Fibroblast of gingiva (primary cell): ENCODE data around the gene ABI1.
A peak's percentile ranks its signal among the peaks of the same experiment; 100 is the strongest.

Source experiments
- DNase-seq: peaks from one replicate; pipeline ENCODE4 v3.0.0-alpha.2; 2011; ENCODE audit warnings: low read depth

ABI1 gene

DNA sequence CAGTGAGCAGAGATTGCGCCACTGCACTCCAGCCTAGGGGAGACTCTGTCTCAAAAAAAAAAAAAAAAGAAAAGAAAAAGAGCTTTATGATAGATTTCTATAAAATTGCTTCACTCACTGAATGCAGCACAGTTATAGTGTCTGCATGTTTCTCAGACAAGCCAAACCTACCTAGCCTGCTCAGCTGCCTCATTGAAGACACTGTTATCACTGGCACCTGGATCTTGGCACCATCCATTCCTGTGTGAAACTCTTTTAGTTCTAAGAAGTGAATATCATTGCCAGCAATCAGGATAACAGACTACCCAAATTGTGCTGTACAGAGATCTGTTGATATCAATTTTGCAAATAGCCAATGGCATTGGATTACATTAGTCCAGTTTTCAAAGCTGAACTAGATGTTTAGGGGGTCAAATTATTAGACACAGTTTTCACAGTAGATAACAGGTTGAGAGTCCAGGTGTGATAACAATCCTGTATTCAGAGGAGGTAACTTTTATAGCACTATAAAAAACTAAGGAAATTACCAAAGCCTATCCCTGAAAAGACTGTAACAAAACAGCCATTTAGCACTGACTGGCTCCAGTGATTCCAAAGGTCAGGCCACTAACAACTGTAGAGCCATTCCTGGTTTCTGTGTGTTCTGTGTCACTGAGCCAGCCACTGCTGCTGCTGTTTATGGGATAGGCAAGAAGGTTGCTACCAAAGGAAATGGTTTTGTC is 146.2 kb downstream of the ABI1 start:
- no peak for DNase-seq

DNA sequence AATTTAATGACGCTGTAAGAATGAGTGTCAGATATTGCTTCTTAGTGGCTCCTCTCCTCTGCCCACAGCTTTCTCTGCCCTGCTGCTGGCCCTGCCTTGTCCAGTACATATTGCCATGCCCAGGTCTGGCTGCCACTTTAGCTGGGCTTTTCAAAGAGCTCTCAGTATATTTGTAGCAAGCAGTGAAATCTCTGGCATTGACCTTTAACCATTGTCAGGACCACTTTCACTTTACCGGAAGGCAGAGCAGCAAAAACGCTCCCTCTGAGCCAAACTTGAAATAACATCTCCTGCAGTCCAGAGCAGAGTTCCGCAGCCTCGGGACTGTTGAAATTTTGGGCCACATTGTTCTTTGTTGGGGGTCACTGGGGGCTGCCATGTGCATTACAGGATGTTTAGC is 149.4 kb downstream of the ABI1 start:
- DNase-seq = no peak

DNA sequence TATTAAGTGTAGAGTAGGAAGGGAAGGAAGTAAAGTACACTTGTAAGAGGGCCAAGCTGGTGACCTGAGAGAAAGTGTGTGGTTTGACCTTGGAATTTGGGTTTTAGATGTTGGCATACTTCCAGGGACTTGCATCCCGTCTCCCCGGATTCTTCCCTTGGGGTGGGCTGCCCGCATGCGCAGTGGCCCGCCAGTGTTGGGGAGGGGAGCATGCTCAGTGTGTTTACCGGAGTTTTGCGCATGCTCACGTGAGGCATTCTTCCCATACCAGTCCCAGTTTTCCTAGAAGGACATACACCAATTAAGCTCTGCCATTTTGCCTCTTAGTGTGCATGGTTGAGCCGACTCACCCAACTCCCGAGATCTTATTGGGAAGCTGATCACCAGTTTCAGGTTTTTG is 153.8 kb downstream of the ABI1 start:
- DNase-seq = no peak

DNA sequence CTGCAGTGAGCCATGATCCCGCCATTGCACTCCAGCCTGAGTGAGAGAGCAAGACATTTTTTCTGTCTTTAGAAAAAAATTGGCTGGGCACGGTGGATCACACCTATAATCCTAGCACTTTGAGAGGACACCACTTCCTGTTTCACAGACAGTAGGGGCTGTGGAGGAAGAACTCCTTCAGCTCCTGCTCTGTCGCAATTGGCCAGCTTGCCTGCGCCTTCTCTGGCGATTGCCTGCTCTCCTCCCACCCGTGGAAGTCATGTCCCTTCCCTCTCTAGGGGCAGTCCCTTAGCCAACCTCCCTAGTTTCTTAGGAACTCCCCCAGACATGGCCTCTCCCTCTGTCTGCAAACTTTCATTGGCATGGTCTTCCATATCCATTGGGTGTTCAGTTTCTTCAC is 154.6 kb downstream of the ABI1 start:
- DNase-seq = no peak

DNA sequence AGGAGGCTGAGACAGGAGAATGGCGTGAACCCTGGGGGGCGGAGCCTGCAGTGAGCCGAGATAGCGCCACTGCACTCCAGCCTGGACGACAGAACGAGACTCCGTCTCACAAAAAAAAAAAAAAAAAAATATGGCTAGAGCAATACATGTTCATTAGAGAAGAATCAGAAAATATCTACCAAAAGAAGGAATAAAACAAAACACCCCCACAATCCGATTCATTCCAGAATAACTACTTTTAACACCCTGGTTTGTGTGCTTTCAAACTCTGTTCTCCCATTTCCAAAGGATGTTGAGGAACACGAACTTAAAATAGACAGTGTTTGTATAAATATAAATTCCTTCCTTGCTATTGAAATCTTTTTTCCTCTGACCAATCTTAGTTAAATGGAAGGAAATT is 156.8 kb downstream of the ABI1 start:
- DNase-seq = no peak

DNA sequence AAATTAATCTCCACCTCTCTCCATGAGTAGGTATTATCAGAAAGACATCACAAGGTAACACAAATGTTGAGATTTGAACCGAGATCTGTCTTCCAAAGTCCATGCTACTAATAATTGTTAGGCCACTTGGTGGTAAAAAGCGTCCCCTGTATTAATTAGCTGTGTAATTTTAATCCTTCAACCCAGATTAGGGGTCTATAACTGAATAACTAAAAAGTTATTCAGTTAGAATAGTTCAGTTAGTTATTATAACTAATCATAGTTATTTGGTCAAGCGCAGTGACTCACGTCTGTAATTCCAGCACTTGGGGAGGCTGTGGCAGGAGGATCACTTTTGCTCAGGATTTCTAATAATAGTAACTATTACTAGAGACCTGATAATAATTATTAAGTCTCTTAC is 157.7 kb downstream of the ABI1 start:
- DNase-seq = no peak

DNA sequence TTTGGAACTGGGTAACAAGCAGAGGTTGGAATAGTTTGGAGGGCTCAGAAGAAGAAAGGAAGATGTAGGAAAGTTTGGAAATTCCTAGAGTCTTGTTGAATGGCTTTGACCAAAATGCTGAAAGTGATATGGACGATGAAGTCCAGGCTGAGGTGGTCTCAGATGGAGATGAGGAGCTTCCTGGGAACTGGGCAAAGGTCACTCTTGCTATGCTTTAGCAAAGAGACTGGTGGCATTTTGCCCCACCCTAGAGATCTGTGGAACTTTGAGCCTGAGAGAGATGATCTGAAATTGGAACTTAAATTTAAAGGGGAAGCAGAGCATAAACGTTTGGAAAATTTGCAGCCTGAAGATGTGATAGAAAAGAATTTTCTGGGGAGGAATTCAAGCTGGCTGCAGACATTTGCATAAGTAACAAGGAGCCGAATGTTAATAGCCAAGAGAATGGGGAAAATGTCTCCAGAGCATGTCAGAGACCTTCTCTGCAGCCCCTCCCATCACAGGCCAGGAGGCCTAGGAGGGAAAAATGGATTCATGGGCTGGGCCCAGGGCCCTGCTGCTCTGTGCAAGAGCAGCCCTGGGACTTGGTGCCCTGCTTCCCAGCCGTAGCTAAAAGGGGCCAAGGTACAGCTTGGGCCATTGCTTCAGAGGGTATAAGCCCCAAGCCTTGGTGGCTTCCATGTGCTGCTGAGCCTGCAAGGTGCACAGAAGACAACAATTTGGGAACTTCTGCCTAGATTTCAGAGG is 159.7 kb downstream of the ABI1 start:
- no peak for DNase-seq

DNA sequence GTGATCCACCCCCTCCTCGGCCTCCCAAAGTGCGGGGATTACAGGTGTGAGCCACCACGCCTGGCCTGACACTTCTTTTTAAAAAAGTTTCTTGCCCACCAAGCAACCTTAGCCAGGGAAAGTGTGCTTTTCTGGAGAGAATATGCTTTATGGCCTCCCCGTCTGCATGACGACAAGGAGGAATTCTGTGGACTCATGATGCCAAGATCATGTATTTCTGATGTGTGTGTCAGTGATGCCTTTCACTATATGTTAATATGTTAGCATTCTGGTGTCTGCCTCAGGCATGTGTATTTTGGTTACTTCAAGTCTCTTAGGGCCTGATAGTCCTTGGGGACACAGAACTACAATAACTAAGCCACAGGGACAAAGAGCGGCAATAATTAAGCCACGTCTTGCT is 161.1 kb downstream of the ABI1 start:
- no peak for DNase-seq

DNA sequence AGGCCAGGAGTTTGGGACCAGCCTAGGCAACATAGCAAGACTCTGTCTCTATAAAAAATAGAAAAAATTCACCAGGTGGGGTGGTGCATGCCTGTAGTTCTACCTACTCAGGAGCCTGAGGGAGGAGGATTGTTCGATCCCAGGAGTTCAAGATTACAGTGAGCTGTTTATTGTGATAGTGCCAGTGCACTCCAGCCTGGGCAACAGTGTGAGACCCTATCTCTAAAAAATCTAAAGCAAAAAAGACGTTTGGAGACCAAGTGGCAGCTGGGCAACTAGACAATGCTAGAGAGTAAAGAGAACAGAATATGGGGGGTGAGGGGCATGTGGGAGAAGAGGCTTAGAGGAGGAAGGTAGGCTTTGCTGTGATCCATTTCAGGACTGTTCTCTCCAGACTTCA is 161.8 kb downstream of the ABI1 start:
- no peak for DNase-seq

DNA sequence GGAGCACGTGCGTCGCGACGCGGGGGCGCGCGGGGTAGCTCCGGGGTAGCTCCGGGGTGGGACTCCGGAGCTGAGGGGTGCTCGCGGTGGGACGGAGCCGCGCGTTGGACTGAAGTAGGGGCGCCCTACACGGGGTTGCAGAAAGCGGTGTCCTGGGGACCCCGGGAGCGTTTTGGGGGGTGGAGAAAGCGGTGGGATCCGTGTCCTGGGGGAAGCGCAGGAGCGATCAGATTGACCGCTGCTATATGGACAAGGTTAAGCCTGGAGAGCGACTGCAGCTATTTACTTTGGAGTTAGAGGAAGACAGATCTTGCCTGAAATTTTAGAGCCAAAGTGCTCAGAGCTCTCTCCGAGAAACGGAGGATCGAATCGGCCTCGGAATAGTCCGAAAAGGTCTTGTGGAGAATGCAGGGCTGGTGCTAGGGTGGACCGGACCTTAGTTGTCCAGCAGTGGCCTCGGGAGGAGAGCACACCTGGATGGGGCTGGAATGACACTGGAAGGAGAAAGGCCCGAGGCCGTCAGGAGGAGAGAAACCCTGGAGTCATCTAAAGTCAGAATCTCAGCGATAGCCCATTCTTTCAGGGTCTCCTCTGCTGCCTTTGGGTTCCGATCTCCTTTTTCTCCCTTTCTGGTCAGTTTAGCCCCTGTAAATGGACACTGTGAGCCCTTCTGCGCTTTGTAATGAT is 162.7 kb downstream of the ABI1 start:
- no peak for DNase-seq

DNA sequence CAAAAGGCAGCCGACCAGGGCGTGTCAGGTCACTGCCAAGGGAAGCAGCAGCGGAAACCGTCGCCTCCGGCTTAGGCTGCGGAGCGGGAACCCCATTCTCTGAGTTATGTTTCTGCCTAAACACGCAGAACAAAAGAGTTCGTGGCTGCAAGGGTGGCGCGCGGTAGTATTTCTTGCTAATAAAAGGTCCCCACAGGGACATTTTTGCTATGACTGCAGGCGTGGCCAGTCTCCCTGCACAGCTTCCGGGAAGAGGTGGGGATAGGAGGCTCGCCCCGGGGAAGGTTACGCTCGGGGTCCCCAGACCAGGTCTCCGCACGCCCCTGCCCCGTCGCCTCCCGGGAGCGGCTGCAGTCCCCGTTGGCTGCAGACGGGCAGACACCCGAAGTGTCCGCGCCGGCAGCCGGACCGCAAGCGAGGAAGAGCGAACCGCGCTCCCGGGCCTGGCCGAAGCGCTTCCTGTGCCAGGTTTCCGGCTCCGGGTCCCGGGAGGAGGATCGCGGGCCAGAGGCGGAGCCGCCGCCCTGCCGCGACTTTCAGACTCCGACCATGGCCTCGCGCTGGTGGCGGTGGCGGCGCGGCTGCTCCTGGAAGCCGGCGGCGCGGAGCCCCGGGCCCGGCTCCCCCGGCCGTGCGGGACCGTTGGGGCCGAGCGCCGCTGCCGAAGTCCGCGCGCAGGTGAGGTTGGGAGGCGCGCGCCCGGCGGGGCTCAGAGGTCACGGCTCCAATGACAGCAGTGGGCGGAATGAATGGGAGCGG is 163.4 kb downstream of the ABI1 start, which contains the start of gene PDSS1:
Gene PDSS1 (plus strand): TSS at position 539 of the 759 bp plus-strand sequence. CDS start 11 bp downstream, at position 550.
- peak; percentile 63 for DNase-seq

DNA sequence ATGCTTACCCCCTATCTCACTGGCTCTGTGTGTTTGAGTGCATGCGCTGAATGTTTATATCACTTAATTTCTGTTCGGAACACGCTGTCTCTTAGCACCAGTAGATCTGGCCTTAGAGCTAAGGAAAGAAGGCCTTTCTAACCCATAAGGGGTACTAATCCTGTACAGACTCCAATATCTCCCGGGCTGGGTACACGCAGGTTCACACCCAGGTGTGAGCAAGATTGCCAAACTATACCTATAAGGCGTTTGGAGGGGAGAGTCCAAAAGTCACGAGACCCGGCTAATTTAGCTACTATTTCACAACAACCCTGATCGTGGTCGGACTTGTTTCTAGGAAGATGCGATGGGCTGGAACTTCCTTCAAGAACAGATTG is 164.0 kb downstream of the ABI1 start:
- DNase-seq = peak; percentile 74
